Left cardiac atrium (tissue), 4 donors: ENCODE results near the gene RTN4RL2. TPM values are rescaled to one million over a fixed set of nuclear protein-coding genes. Genes with fewer than 3 reads are reported as not detected.

Experiments
- ATAC-seq, 2 donors: fragments of 200-7000 bp; cut with Tn5 transposase; one replicate each; pipeline ENCODE4 v1.9.1; 2020; ENCODE audit warnings: mild to moderate bottlenecking in 2 of 2, moderate library complexity in 2 of 2
- DNase-seq: peaks from one replicate; pipeline ENCODE4 v3.0.0-alpha.2; 2020
- intact Hi-C, 2 donors: fragments of 100-400 bp; cut with DNase I; formaldehyde crosslinking; loops; one replicate each; pipeline versions ENCODE4 v1.14.1 to v1.15.1; 2022 to 2023
- total RNA-seq, 2 donors: library from RNA; stranded (reverse); fragmentation: NEBNext Ultra II Directional; extraction: Animal tissue kit (Norgen Biotek cat#: 25700); gene quantifications; one replicate each; pipeline ENCODE4 v1.2.1, GENCODE V29; 2021
- donor health status: DM: no; HTN: yes; CAD: no.
- donor health status: DM: no; HTN: yes; CAD: no; lungs with severe emphysema.
- donor health status: DM: yes; HTN: yes; CAD: no.
- donor health status: Dilated cardiomyopathy.

RTN4RL2 gene
- total RNA-seq, 2 donors from 2014 or later = 1.9 to 2.4 TPM

GRCh38 chr11:57511741-57512430, 51.6 kb downstream of the RTN4RL2 start:
- no peak for DNase-seq
- intact Hi-C loops = no loop called here
- no peak for ATAC-seq

- DNase-seq (no peak), ATAC-seq (no peak)
- intact Hi-C loops = no loop called here
These were observed 52.5 kb downstream of the RTN4RL2 start for GRCh38 chr11:57512646-57513451.

- DNase-seq (no peak), ATAC-seq (no peak)
- intact Hi-C loops = no loop called here
These were observed 53.1 kb downstream of the RTN4RL2 start for GRCh38 chr11:57513452-57513795.

- DNase-seq = peak; percentile 57
- peak; percentile 63 to 68 for ATAC-seq
- intact Hi-C loops = no loop called here
These were observed 53.7 kb downstream of the RTN4RL2 start for GRCh38 chr11:57513911-57514537.

GRCh38 chr11:57514538-57515331, 54.4 kb downstream of the RTN4RL2 start:
- peak; percentile 75 to 80 for ATAC-seq
- DNase-seq = peak; percentile 75
- intact Hi-C loops = no loop called here

GRCh38 chr11:57515332-57516060, 55.2 kb downstream of the RTN4RL2 start, which contains the start of gene SLC43A1:
Gene SLC43A1, minus strand, starts transcription at chr11:57515702. Its CDS starts 1,591 bp downstream, at chr11:57514111.
- DNase-seq = peak; percentile 74
- ATAC-seq = peak; percentile 81 to 83
- intact Hi-C loops = no loop called here

- ATAC-seq (no peak), DNase-seq (no peak)
- intact Hi-C loops = no loop called here
These were observed 55.7 kb downstream of the RTN4RL2 start for GRCh38 chr11:57516061-57516443.

GRCh38 chr11:57521116-57521515, 60.8 kb downstream of the RTN4RL2 start:
- intact Hi-C loops = loop anchor here in 1 of 2 donors (5.0 to 10.0 kb wide), 2 partner anchors 59 to 176 kb away; partner anchors contain the start of gene RTN4RL2
- ATAC-seq (no peak), DNase-seq (no peak)

GRCh38 chr11:57523419-57523818, 63.1 kb downstream of the RTN4RL2 start:
- DNase-seq (no peak), ATAC-seq (no peak)
- intact Hi-C loops = loop anchor here in 1 of 2 donors (5.0 to 10.0 kb wide), 2 partner anchors 61 to 179 kb away; partner anchors contain the start of gene RTN4RL2

Other genes starting within 250 kb of the RTN4RL2 start
- 10 to 100 TPM; 20.2 to 21.6 TPM for gene APLNR, start 223.3 kb upstream of the RTN4RL2 start, total RNA-seq
- gene TNKS1BP1, start 135.6 kb upstream of the RTN4RL2 start, total RNA-seq = 10 to 100 TPM; 73.6 to 82.6 TPM
- gene SSRP1, start 124.6 kb upstream of the RTN4RL2 start, total RNA-seq = 10 to 100 TPM; 34.7 to 45.5 TPM
- gene P2RX3, start 122.2 kb upstream of the RTN4RL2 start, total RNA-seq = 1 to 10 TPM in 1 of 2 donors, under 1 TPM in 1; 0.84 to 1.7 TPM
- not detected for gene PRG3, start 79.4 kb upstream of the RTN4RL2 start, total RNA-seq
- not detected for gene PRG2, start 69.9 kb upstream of the RTN4RL2 start, total RNA-seq
- gene SLC43A3, start 33.4 kb upstream of the RTN4RL2 start, total RNA-seq = 10 to 100 TPM; 39.3 to 46.7 TPM
- gene SLC43A1, start 55.2 kb downstream of the RTN4RL2 start, total RNA-seq = 1 to 10 TPM; 5.8 to 7.2 TPM
- gene TIMM10, start 70.2 kb downstream of the RTN4RL2 start, total RNA-seq = 10 to 100 TPM; 58.0 to 58.9 TPM
- not detected for gene SMTNL1, start 77.1 kb downstream of the RTN4RL2 start, total RNA-seq
- gene UBE2L6, start 107.1 kb downstream of the RTN4RL2 start, total RNA-seq = 10 to 100 TPM; 28.9 to 30.0 TPM
- gene SERPING1, start 137.2 kb downstream of the RTN4RL2 start, total RNA-seq = 100 to 1,000 TPM; 198 to 266 TPM
- 1 to 10 TPM in 1 of 2 donors, under 1 TPM in 1; 0.47 to 1.1 TPM for gene YPEL4, start 189.4 kb downstream of the RTN4RL2 start, total RNA-seq
- 1 to 10 TPM; 6.9 to 8.5 TPM for gene CLP1, start 197.2 kb downstream of the RTN4RL2 start, total RNA-seq
- gene ZDHHC5, start 207.6 kb downstream of the RTN4RL2 start, total RNA-seq = 10 to 100 TPM; 51.3 to 60.7 TPM